Forelimb muscle (tissue), 1 donor: ENCODE data around the gene MYDGF. TPM values are rescaled to one million over a fixed set of nuclear protein-coding genes. Genes with fewer than 3 reads are reported as not detected.

Experiments used
- polyA plus RNA-seq: library from polyadenylated mRNA; unstranded; fragments of 120-200 nt; gene quantifications from one replicate; pipeline ENCODE4 v1.2.1, GENCODE V29; 2013; ENCODE audit not compliant: insufficient read length

The MYDGF gene
- polyA plus RNA-seq, 1 donor: 55.5 TPM

Other genes starting within 250 kb of the MYDGF start
- 106 TPM for gene UBXN6, start 212.5 kb downstream of the MYDGF start, polyA plus RNA-seq
- 70.0 TPM for gene HDGFL2, start 198.0 kb downstream of the MYDGF start, polyA plus RNA-seq
- 12.8 TPM for gene PLIN4, start 151.9 kb downstream of the MYDGF start, polyA plus RNA-seq
- 2.9 TPM for gene PLIN5, start 135.1 kb downstream of the MYDGF start, polyA plus RNA-seq
- 0.49 TPM for gene LRG1, start 130.3 kb downstream of the MYDGF start, polyA plus RNA-seq
- 44.3 TPM for gene SEMA6B, start 110.7 kb downstream of the MYDGF start, polyA plus RNA-seq
- 9.5 TPM for gene TNFAIP8L1, start 30.8 kb downstream of the MYDGF start, polyA plus RNA-seq
- gene DPP9, start 53.5 kb upstream of the MYDGF start, polyA plus RNA-seq: 24.2 TPM
- 3.2 TPM for gene FEM1A, start 121.4 kb upstream of the MYDGF start, polyA plus RNA-seq
- 4.0 TPM for gene TICAM1, start 161.4 kb upstream of the MYDGF start, polyA plus RNA-seq
- 37.5 TPM for gene PLIN3, start 197.3 kb upstream of the MYDGF start, polyA plus RNA-seq
- gene ARRDC5, start 232.6 kb upstream of the MYDGF start, polyA plus RNA-seq: not detected
- gene UHRF1, start 239.2 kb upstream of the MYDGF start, polyA plus RNA-seq: 30.7 TPM